GM18868 (cell line): ENCODE results near the gene DOCK2.
"Not testable (repeated sequence)": the region's sequence is repeated elsewhere in the genome, so short reads cannot be mapped to it uniquely, and the experiment has no call there.

Experiments
- ATAC-seq: cut with Tn5 transposase; IDR thresholded peaks from one replicate; pipeline ENCODE4 v1.9.1; 2021; ENCODE audit warnings: mild to moderate bottlenecking, moderate library complexity; ENCODE audit not compliant: unreplicated experiment

The DOCK2 gene

DNA sequence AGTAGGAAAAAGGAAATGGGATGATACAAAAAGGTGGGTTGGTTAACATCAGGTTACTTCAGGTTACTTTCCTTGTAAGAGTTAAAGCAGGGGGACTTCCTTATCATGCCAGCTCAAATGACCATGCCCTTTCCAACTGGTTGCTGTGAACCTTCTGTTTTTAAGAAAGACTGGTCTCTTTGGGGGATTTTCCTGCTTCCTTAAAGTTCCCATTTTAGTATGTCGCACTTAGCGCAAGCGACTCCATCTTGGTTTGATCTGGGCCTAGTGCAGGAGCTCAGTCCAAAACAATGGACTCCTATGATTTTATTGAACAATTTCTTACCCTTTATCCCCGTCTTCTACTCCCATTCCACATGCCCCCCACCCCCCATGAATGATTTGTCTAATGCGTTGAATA is 173.4 kb downstream of the DOCK2 start:
- no peak for ATAC-seq

DNA sequence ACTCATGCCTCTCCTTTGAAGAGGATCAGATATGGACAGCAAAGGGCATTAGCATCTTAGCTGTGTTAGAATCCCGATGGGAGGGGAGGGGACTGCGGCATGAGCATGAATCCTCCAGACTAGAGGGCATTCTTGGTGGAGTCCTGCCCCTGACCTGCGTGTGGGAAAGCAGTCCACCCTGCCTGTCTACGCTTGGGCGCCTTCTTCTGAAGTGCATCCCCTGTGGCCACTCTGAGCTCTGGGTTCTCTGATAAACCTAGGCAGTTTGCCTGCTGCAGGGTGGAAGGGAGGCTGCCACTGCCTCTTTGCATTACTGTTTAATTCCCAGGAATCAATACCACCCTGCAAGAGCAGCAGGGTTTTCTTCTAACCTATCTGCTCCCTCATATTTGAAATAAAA is 173.9 kb downstream of the DOCK2 start:
- ATAC-seq = no peak

DNA sequence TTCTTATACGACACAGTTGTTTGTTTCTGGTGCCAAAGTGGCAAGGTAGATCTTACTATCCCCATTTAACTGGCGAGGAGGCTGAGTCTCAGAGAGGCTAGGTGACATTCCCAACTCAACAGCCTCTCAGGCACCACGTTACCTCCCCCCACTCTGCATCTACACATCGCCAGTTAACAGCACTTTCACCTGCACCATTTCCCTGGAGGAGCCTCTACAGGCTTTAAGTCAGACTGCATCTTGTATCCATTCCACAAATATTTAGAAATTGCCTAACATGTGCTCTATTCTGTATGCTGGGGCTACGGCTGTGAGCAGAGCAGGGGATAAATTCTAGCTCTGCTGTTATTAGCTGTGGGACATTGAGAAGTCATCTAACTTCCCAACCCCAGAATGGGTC is 174.6 kb downstream of the DOCK2 start:
- ATAC-seq = no peak

DNA sequence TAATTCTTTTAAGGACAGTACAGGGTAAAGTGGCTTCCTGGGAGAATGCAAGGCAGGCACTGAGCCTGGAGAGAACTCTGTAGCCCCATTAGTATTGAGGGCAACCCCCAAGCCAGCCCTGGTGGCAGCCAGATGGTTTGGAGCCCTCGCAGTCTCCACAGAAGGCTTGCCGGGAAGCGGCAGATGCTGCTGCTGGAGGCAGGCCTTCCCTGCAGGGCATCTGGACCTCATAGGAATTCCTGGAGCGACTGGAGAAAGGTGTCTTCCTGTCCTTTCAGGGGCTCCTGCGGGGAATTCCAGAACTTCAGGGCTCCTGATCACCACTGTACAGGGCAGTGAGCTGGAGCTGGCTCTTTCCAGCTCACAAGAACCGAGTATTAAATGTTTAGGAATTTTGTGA is 175.7 kb downstream of the DOCK2 start:
- no peak for ATAC-seq

DNA sequence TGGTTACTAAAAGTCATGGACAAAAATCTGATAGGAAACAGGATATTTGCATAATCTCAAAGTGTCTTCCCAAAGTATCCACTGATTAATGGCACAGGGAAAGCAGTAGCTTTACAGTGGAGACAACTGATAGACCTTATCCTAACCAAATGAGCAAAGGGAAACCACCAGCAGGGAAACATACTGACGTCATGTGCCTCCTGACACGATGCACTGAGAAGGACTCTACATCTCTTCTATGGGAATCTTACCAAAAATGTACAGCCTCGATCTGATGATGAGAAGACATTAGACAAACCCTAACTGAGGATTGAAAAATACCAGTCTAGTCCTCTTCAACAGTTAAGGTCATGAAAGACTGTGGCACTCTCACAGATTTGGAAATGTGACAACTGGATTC is 177.0 kb downstream of the DOCK2 start:
- no peak for ATAC-seq

DNA sequence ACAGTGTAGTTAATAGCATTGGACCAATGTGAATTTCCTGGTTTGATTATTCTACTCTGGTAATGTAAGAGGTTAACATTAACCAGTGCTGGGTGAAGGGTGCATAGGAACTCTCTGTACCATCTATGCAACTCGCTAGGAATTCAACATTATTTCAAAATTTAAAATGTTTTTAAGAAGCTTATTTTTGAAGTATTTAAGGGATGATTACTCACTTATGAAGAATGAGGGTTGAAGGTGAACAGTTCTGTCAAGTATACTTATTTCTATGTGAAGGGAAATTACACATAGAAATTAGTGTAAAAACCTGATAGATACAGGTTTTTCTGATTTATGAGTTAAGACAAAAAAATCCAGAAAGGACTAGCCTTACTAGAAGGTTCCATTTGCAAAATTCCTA is 177.4 kb downstream of the DOCK2 start:
- ATAC-seq = no peak

DNA sequence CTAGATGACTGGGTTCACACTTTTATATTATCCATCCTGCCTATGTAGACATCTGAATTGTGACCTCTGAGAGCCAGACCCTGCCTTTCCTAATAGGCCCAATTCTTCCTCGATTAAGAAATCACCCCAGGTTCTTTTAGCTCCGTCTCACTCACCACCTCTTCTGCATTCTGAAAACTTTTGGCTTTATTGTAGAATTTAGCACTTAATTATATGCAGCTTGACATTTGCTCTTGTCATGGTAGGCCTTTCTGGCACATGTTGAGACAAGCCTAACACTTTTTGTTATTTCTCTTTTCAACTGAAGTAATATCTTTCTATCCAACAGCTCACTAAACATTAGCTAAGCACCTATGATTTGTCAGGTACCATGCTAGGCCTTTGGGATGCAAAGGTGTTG is 180.0 kb downstream of the DOCK2 start:
- no peak for ATAC-seq

DNA sequence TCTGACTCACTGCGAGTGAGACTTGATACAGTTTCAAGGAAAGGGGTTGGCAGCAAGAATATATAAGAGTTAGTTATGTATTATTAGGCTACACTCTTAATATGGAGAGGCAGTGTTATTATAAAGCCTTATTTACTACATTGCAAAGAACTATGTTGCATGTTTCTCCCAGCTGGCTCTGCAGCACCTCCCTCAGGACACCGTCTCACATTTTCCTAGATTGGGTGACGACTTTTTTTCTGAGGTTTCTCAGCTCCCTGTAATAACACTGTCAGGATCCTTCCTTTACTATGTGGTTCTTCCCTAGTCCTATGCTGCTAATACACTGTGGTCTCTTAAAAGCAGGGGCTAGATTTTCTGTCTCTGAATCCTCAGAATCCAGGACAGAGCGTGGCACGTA is 189.5 kb downstream of the DOCK2 start:
- no peak for ATAC-seq

DNA sequence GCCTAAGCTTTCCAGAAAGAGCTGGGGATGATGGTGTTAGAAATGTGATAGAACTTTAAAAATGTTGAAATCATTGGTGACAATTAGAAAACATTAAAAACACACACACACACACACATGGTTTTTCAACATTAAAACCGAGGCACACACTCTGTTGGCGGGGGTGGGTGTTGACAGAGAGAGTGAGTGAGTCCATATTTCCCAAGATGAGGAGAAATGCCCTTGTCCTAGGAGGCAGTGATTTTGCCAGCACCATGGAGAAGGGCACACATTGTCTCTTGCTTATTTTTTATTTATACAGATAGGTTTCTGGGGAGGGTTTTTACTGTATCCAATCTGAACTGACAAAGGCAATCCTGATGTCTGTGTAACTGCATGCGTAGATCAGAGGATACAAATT is 190.7 kb downstream of the DOCK2 start:
- no peak for ATAC-seq

DNA sequence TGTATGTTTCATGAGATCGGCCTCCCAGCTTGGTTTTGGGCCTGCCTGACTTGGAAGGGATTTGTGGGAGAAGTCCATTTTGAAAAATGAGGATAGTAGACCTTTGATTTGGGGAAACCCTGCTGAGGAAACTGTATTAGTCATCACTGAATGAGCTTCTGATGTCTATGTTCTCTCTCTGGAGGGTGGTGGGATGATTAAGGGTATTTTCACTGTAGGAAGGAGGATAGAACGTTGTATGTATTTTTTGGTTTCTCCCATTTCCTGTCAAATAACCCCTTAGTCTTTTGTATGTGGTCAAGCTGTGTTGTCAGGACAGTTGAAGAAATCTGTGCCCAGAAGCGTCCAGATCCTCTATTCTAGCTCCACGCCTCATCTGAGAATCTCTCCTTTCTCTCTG is 191.3 kb downstream of the DOCK2 start:
- peak; percentile 88 for ATAC-seq

DNA sequence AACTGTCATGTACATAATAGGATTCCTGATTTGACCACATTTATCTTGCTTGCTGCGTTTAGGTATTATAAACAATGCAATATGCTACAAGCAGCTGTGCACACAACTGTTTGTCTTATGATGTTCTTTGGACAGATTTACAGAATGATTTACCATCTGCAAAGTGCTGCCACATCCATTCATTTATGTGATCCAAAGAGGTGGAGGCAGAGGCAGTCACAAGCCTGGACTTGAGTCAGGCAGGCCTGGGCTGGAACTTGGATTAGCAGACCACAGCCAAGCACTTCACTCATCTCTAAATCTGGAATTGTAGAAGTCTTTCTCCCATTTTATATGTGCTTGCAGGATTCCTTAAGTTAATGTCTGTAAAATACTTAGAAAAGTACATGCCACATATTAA is 194.3 kb downstream of the DOCK2 start:
- ATAC-seq = no peak

DNA sequence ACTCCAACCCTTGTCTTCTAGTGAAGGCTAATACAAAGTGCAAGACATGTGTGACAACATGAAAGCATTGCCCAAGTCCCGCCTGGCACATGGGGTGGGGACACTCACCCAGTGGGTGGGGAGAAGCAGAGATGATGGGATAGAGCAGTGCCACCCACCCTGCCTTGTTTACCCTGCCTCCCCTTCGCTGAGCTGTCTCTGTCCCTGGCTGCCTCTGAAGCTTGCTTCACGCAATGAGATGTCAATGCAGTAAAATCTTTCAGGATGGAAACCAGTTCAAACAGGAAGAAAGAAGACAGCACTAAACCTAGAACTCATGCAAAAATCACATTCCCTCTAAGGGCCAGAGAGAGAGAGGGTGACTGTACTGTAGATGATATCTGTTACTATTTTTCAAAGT is 195.2 kb downstream of the DOCK2 start:
- no peak for ATAC-seq

DNA sequence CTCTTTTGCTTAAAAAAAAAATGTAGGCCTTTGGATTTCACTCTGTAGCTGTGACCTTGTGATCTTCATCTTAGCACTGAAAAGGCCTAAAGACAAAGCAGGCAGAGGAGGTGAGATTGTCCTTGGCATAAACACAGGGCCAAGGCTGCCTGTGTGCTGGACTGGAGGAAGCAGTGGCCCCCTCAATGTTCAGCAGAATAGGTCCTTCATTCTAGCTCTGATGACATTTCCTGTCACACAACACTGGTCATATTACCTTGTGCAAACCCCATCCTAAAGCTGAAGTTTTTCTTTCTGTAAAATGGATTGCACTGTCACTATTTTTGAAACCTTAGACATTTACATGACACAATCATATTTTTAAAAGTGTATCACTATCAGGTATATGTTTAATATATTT is 195.8 kb downstream of the DOCK2 start:
- peak; percentile 32 for ATAC-seq

DNA sequence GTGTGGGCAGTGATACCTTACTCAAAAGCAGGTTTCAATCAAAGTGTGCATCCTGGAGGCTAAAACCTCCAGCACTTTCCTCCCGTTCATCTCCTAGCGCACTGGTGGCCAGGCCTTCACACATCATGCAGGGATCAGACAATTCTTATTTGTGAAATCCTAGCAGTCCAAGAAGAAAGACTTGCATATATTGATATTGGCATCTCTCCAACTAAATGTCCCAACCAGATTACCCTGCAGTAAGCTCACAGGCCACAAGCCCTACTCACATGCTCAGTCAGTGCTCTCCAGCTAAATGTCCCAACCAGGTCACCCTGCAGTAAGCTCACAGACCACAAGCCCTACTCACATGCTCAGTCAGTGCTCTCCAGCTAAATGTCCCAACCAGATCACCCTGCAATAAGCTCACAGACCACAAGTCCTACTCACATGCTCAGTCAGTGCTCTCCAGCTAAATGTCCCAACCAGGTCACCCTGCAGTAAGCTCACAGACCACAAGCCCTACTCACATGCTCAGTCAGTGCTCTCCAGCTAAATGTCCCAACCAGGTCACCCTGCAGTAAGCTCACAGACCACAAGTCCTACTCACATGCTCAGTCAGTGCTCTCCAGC is 196.7 kb downstream of the DOCK2 start:
- not testable (repeated sequence) for ATAC-seq

DNA sequence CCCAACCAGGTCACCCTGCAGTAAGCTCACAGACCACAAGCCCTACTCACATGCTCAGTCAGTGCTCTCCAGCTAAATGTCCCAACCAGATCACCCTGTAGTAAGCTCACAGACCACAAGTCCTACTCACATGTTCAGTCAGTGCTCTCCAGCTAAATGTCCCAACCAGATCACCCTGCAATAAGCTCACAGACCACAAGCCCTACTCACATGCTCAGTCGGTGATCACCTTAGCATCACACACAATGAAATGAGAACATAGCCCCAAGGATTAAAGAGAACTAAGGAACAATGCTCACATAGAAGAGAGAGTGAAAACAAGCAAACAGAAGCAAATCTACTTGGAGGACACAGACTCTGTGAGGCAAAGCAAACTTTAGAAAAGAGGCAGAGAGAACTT is 197.5 kb downstream of the DOCK2 start:
- ATAC-seq = peak; percentile 29

DNA sequence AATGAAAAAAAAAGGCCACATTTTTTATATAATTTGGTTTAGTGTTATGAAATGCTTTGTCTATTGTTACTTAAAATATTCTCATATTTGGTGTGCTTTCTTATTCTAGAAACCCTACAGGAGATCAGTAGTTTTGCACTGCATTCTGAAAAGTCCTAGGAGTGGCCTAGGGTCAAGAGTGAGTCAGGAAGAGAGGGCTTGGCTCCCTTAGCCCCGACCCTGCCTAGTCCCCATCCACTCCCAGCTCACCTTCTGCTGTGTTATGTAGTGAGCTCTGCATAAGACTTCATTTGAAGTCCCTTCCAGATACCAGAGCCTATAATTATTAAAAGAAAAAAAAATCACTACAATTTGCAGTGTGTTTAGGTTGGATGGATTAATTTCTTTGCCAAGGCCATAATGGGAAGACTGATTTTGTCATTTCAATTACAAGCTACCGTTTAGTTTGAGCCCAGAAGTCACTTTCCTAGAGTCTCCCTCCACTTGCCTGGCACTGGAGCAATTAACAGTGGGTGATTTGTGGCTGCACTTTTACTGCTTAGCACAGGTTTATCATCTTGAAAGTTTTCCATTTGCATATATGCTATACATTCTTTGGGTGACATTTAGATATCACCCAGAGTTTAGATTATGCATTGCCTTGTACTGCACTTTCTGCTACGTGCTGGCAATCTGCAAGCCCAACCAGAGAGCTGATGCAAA is 199.9 kb downstream of the DOCK2 start:
- no peak for ATAC-seq

DNA sequence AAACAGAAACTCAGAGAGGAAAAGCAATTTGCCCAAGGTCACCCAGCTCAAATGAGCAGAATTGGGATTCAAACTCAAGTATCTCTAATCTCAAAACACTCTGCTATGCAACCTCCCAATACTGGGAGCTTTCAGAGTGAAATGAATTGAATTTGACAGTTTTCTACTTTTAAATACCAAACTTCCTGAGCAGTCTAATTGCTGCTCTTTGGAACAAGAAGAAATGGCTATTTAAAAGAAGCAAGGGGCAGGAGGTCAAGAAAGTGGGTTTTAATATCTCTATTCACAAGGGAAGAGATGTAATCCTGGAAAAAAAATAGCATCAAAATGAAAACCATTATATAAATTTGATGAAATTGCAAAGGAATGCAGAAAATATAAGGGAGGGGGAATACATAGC is 200.6 kb downstream of the DOCK2 start:
- ATAC-seq = no peak

DNA sequence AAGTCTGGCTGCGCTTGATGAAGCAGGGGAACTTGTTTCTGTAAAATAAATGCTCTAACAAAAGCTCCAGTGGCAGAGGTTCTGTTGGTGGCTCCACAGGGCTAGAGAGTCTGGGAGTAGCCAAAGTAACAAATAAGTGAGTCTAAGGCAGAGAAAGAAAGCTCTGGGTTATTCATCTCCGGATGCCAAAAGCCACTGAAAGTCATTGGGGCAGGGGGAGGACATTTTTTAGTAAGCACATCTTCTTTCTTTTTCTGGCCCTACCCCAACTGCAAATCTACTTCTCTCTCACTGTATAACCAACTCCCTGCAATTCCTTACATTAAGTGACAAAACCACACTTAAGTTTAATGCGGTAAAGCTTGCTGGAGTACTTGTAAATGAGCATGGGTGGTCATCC is 201.6 kb downstream of the DOCK2 start:
- peak; percentile 87 for ATAC-seq

DNA sequence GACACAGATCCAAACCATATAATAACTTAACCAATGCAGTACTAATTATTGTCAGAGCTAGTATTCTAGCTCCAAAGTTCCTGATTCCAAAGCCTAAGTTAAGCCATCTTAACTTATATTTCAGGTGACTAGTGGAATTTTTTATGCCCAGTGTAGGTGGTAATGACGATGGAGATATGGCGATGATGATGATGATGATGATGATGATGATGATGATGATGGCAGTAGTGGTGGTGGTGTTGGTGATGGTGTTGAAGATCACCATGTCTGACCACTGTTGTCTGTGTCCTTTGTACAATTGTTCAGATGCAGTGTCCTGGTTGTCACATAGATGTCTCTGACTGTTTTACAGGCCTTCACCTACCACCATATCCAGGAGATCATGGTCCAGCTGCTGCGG is 203.3 kb downstream of the DOCK2 start:
- ATAC-seq = no peak

DNA sequence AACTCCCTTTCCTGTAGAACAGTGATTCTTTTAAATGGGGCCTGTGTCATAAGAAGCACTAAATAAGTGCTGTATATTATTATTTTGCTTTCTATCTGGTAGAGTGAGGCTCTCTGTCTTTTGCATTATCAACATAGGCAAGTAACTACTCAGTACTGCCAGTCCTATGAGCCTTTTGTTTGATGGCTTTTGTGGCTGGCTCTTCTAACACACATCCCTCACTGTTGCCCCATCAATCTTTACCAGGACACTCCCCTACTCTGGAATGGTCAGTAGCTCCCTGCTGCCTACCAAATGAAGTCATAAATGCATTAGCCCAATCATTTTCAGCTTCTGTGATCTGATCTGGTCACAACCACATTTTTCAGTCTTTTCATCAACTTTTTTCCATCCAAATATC is 205.6 kb downstream of the DOCK2 start:
- ATAC-seq = no peak

DNA sequence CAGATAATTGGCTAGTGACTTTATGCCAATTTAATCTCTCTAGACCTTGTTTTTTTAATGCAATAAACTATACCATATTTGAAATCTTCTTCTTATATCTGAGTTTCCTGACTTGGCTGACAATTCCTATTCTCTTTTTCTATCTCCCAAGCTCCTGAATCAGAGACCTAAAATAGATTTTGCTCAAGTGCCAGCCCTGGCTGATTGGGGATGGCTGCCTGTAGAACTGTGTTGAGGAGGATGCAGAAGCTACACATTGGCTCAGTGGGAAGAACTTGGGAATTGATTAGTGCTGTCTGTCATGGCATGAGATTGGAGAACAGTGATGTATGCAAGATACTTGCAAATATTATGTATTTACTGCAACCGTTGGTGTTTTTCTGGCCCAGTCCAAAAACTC is 210.4 kb downstream of the DOCK2 start:
- ATAC-seq = no peak

DNA sequence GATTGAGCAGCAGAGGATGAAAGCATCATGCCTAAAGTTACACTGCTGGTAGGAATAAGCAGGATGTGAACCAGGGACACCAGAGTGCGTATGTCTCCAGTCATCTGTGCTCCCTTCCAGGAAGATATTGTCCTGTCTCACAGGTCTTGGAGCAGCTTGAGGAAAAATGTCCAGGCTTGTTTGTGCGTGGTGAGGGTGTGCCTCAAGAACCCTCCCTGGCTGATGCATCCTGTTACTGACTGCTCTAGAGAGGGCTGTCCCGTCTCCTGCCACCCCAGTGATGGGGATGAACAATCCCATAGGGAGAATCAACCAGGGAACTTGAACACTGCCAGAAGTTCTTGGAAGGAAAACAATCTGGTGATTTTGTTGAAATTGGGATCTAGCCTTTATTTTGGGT is 211.2 kb downstream of the DOCK2 start:
- no peak for ATAC-seq

DNA sequence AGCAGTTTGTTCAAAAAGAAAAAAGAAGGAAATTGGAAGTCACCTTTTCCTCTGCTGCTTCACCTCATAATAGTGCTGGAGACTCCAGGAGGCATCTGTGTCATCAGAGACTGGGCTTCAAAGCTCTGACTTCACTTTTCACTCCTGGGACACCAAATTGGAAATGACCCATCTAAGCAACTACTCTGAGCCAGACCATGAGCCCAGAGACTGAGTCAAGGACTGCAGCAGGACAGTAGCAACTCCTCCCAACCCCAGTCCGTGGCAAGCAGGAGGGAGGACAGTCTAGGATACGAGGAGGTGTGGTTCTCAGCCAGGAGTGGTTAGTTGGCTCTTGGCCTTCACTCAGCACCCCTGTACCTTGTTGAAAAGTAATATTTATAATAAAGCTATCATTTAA is 211.7 kb downstream of the DOCK2 start:
- ATAC-seq = no peak
